K562 treated with DMSO at 1 percent for 12 hours (cell line): Measurements from ENCODE around the gene GPRASP1. TPM values are rescaled to one million over a fixed set of nuclear protein-coding genes. Genes with fewer than 3 reads are reported as not detected.

ENCODE experiments used
- total RNA-seq: library from RNA; unstranded; fragments of 300-600 nt; gene quantifications from 2 replicates; pipeline ENCODE4 v1.2.3, GENCODE V29; 2022; ENCODE audit not compliant: insufficient read depth

The GPRASP1 gene, protein sequence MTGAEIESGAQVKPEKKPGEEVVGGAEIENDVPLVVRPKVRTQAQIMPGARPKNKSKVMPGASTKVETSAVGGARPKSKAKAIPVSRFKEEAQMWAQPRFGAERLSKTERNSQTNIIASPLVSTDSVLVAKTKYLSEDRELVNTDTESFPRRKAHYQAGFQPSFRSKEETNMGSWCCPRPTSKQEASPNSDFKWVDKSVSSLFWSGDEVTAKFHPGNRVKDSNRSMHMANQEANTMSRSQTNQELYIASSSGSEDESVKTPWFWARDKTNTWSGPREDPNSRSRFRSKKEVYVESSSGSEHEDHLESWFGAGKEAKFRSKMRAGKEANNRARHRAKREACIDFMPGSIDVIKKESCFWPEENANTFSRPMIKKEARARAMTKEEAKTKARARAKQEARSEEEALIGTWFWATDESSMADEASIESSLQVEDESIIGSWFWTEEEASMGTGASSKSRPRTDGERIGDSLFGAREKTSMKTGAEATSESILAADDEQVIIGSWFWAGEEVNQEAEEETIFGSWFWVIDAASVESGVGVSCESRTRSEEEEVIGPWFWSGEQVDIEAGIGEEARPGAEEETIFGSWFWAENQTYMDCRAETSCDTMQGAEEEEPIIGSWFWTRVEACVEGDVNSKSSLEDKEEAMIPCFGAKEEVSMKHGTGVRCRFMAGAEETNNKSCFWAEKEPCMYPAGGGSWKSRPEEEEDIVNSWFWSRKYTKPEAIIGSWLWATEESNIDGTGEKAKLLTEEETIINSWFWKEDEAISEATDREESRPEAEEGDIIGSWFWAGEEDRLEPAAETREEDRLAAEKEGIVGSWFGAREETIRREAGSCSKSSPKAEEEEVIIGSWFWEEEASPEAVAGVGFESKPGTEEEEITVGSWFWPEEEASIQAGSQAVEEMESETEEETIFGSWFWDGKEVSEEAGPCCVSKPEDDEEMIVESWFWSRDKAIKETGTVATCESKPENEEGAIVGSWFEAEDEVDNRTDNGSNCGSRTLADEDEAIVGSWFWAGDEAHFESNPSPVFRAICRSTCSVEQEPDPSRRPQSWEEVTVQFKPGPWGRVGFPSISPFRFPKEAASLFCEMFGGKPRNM (N-terminal part only)
- total RNA-seq = 0.13 and 0.35 TPM in 2 replicates

DNA sequence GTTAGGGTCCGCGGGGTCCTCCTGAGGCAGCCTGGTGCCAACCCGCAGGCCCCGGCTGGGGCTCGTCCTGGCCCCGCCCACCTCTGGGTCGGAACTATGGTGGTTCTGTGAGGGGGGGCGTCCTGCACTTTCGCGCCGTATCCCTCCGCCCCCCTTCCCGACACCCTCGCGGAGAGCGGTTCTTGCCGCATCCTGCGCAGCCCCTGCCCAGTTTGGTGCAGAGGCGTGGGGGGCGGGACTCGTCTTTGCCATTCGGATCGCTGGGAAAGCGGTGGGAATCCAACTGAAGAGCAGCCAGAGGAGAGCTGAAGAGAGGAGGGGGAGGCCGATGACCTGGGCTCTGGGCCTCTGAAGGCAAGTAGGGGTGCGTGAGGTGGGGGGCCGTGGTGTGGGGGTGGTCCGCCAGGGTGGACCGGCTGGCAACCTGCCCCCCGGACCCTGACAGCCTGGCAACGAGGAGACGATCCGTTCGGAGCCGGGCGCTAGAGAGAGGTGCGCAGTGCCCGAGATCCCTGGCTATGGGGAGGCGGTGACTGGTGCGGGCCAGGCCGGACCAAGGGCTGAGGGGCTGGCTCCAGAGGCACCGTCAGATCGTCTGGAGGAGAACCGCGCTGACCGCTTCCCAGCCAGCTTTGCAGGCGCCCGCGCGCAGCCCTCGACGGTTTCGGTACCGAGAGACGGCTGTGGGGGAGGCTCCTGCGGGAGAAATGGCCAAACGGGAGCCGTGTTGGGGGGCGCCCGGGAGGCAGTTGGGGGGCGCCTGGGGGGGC is at the start of gene GPRASP1:
Gene GPRASP1 (plus strand): TSS at position 242 of the 770 bp plus-strand sequence. CDS start 2,431 bp downstream, outside the sequence.

Other genes starting within 250 kb of the GPRASP1 start
- 20.2 and 25.3 TPM in 2 replicates for gene NXF2B, start 211.5 kb upstream of the GPRASP1 start, total RNA-seq
- not detected in 2 replicates for gene TCP11X2, start 179.7 kb upstream of the GPRASP1 start, total RNA-seq
- gene TMSB15A, start 134.7 kb upstream of the GPRASP1 start, total RNA-seq = not detected in 2 replicates
- gene ARMCX5, start 52.0 kb upstream of the GPRASP1 start, total RNA-seq = 3.2 and 13.8 TPM in 2 replicates
- gene GPRASP2, start 61.0 kb downstream of the GPRASP1 start, total RNA-seq = 1.7 and 9.0 TPM in 2 replicates
- 0.50 and 3.6 TPM in 2 replicates for gene GPRASP3, start 69.3 kb downstream of the GPRASP1 start, total RNA-seq